Measurements from ENCODE around the gene LIPC. TPM values are rescaled to one million over a fixed set of nuclear protein-coding genes. Genes with fewer than 3 reads are reported as not detected.

LIPC gene
- total and polyA plus RNA-seq, 7 donors = 0.36 to 3.0 (median 0.83) TPM; not detected in 2

DNA sequence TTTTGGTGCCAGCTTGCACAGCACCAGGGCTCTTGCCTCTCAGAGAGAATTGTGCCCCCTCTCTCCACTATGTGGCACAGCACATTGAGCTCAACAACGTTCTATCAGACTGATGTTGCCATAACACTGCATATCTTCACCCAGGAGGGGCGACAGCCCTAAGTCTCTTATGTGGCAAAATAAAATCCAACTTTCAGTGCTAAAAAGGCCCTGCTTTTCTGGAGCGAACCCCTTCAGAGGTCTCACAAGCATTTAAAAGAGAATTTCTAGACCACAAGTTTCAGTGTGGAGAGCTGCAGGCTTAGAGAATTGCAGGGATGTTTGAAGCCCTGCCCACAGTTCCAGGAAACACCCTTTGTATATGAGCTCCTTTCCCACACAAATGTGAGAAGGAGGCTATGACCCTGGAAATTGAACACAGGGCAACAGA lies 85.5 kb downstream of the LIPC start:
- H3K27me3 ChIP-seq = no peaks in the 10 kb centered on the region
- no peak for TF ChIP-seq EP300 (IDR thresholded peaks at IDR 0.05)
- TF ChIP-seq POLR2AphosphoS5 (IDR thresholded peaks at IDR 0.05) = no peak
- no peak for TF ChIP-seq POLR2A (IDR thresholded peaks at IDR 0.05)
- TF ChIP-seq, protein P1, sequence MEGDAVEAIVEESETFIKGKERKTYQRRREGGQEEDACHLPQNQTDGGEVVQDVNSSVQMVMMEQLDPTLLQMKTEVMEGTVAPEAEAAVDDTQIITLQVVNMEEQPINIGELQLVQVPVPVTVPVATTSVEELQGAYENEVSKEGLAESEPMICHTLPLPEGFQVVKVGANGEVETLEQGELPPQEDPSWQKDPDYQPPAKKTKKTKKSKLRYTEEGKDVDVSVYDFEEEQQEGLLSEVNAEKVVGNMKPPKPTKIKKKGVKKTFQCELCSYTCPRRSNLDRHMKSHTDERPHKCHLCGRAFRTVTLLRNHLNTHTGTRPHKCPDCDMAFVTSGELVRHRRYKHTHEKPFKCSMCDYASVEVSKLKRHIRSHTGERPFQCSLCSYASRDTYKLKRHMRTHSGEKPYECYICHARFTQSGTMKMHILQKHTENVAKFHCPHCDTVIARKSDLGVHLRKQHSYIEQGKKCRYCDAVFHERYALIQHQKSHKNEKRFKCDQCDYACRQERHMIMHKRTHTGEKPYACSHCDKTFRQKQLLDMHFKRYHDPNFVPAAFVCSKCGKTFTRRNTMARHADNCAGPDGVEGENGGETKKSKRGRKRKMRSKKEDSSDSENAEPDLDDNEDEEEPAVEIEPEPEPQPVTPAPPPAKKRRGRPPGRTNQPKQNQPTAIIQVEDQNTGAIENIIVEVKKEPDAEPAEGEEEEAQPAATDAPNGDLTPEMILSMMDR (IDR thresholded peaks at IDR 0.05) = no peak
- no peak overlapping the region for H3K4me3 ChIP-seq
- H3K9me3 ChIP-seq = no peaks in the 10 kb centered on the region
- H3K36me3 ChIP-seq = no peaks in the 10 kb centered on the region
- peaks cover 0 to 14% (median 2%) of the 10 kb centered on the region in 4 donors for H3K4me1 ChIP-seq
- no peak overlapping the region for H3K27ac ChIP-seq
- intact Hi-C loops (cut with DNase I) = no loop called here
- WGBS, 2 donors = 74 to 88% methylated on average over 3 of the region's 3 CpGs
- no peak for DNase-seq

DNA sequence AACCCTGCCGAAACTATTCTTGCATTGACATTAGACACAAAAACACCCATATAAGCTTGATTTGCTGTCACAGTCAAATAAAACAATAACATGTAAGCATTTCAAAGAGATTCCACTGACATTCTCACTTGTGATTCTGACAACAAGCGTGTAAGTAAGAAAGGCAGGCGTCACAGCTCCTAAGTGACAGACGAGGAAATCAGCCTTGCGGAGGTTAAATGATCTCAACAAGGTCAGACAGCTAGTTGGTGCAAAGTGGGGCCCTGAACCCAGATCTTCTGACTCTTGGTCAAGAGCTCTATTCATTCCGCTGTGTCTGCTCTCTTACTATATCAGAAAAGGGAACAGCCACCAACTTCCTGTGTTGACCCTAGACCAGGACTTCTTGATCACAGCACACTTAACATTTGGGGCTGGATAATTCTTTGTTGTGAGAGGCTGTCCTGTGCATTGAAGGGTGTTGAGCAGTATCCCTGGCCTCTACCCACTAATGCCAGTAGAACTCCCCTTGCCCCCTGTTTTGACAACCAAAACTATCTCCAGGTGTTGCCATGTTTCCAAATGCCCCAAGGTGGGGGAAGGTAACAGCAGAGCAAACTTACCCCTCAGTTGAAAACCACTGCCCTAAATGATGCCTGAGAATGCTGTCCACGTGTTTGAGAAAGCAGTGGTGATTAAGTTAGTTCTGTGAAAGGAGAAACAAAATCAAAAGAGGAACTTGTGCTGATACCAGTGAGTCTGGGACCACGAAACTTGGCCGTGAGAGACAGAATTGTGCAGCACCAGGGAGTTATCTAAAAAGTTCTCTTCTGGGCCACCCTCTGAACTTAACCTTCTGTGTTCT lies 86.1 kb downstream of the LIPC start:
- intact Hi-C loops (cut with DNase I) = no loop called here
- DNase-seq = no peak
- H3K4me1 ChIP-seq = peaks cover 0 to 21% (median 2%) of the 10 kb centered on the region in 4 donors
- TF ChIP-seq, protein P1 (IDR thresholded peaks at IDR 0.05) = no peak
- TF ChIP-seq EP300 (IDR thresholded peaks at IDR 0.05) = no peak
- no peak for TF ChIP-seq POLR2A (IDR thresholded peaks at IDR 0.05)
- TF ChIP-seq POLR2AphosphoS5 (IDR thresholded peaks at IDR 0.05) = no peak
- no peaks in the 10 kb centered on the region for H3K36me3 ChIP-seq
- H3K9me3 ChIP-seq = no peaks in the 10 kb centered on the region
- H3K27me3 ChIP-seq = no peaks in the 10 kb centered on the region
- H3K27ac ChIP-seq = no peak overlapping the region
- no peak overlapping the region for H3K4me3 ChIP-seq
- WGBS, 2 donors = 73 to 91% methylated on average over 9 of the region's 9 CpGs

DNA sequence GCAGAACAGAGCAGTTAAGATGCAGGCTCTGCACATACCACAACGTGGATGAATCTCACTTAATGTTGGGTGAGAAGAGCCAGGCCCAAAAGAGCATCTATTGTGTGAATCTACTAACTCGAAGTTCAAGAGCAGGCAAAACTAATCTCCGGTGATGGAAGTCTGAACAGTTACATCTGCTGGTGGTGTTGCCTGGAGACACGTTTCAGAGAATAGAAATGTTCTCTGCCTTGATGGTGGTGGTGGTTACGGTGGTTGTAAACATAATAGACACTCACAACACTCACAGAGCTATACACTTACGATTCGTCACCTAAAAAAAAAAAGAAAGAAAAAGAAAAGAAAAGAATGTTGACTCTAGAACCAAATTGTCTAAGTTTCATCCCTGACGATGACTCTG lies 86.8 kb downstream of the LIPC start:
- TF ChIP-seq EP300 (IDR thresholded peaks at IDR 0.05) (no peak), POLR2AphosphoS5 (IDR thresholded peaks at IDR 0.05) (no peak), POLR2A (IDR thresholded peaks at IDR 0.05) (no peak)
- TF ChIP-seq, protein P1 (IDR thresholded peaks at IDR 0.05) = no peak
- intact Hi-C loops (cut with DNase I) = no loop called here
- 57 to 68% methylated on average over 8 of the region's 8 CpGs for WGBS, 2 donors
- no peaks in the 10 kb centered on the region for H3K9me3 ChIP-seq
- peaks cover 0 to 21% (median 2%) of the 10 kb centered on the region in 4 donors for H3K4me1 ChIP-seq
- DNase-seq = no peak
- H3K36me3 ChIP-seq = no peaks in the 10 kb centered on the region
- no peak overlapping the region for H3K4me3 ChIP-seq
- H3K27ac ChIP-seq = no peak overlapping the region
- H3K27me3 ChIP-seq = no peaks in the 10 kb centered on the region

DNA sequence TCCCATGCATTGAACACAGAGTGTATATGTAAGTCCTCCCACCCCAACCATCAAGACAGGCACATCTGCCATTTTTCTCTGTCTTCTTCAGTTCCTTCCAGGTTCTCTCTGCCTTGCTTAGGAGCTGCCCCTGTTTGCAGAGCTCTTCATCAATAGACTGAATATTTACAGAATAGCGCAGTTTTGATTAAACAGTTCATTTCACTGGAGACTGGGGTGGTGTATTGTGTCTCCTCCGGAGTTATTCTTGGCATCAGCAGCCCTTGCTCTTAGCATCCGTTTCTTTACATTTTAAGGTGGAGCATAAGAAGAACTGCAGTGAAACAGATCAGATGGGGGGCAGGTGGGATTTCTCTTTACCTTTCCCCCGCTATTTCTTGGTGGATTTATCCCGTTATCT lies 87.7 kb downstream of the LIPC start:
- DNase-seq = no peak
- H3K36me3 ChIP-seq = no peaks in the 10 kb centered on the region
- TF ChIP-seq EP300 (IDR thresholded peaks at IDR 0.05) (no peak), POLR2A (IDR thresholded peaks at IDR 0.05) (no peak), POLR2AphosphoS5 (IDR thresholded peaks at IDR 0.05) (no peak)
- TF ChIP-seq, protein P1 (IDR thresholded peaks at IDR 0.05) = no peak
- intact Hi-C loops (cut with DNase I) = no loop called here
- no peak overlapping the region for H3K4me3 ChIP-seq
- H3K27ac ChIP-seq = no peak overlapping the region
- no peaks in the 10 kb centered on the region for H3K27me3 ChIP-seq
- H3K4me1 ChIP-seq = peaks cover 0 to 21% (median 2%) of the 10 kb centered on the region in 4 donors
- WGBS, 2 donors = 68 to 70% methylated on average over 5 of the region's 5 CpGs
- H3K9me3 ChIP-seq = no peaks in the 10 kb centered on the region

Measured in sigmoid colon (tissue), 7 donors.